HepG2 (cell line): ENCODE measurements around the gene PTPRN. TPM values are rescaled to one million over a fixed set of nuclear protein-coding genes. Genes with fewer than 3 reads are reported as not detected.
A peak's percentile ranks its signal among the peaks of the same experiment; 100 is the strongest.

ENCODE experiments used
- BCLAF1 ChIP-seq: fragments of 450-650 bp; IDR thresholded peaks from 2 replicates; pipeline ENCODE4 v1.6.1; 2017; ENCODE audit warnings: mild to moderate bottlenecking
- CCDC6 ChIP-seq: sonication (generic); formaldehyde crosslinking; IDR thresholded peaks from 2 replicates; pipeline ENCODE4 v1.8.1; 2022; ENCODE audit warnings: mild to moderate bottlenecking, missing genetic modification reagents, moderate library complexity
- HNRNPL ChIP-seq: fragments of 200-400 bp; formaldehyde crosslinking; IDR thresholded peaks from 2 replicates; pipeline ENCODE4 v1.6.1; 2017; ENCODE audit warnings: mild to moderate bottlenecking, low read depth, low read length
- TRIM22 ChIP-seq: fragments of 450-650 bp; IDR thresholded peaks from 2 replicates; pipeline ENCODE4 v1.6.1; 2017
- ZFP36L2 ChIP-seq: sonication (generic); formaldehyde crosslinking; IDR thresholded peaks from 2 replicates; pipeline ENCODE4 v1.4.0; 2020; ENCODE audit warnings: missing genetic modification reagents
- ZNF124 ChIP-seq: sonication (generic); formaldehyde crosslinking; IDR thresholded peaks from 2 replicates; pipeline ENCODE4 v1.4.0; 2020; ENCODE audit warnings: missing genetic modification reagents
- ZNF354B ChIP-seq: sonication (generic); formaldehyde crosslinking; IDR thresholded peaks from 2 replicates; pipeline ENCODE4 v1.8.0; 2022; ENCODE audit warnings: mild to moderate bottlenecking, missing genetic modification reagents
- ZNF431 ChIP-seq: sonication (generic); formaldehyde crosslinking; IDR thresholded peaks from 2 replicates; pipeline ENCODE4 v1.9.0; 2022; ENCODE audit warnings: missing genetic modification reagents, low read depth, mild to moderate bottlenecking, borderline replicate concordance
- ZNF468 ChIP-seq: sonication (generic); formaldehyde crosslinking; IDR thresholded peaks from 2 replicates; pipeline ENCODE4 v1.8.0; 2022; ENCODE audit warnings: mild to moderate bottlenecking, moderate library complexity, missing genetic modification reagents
- ZSCAN12 ChIP-seq: sonication (generic); formaldehyde crosslinking; IDR thresholded peaks from 2 replicates; pipeline ENCODE4 v1.9.0; 2021; ENCODE audit warnings: mild to moderate bottlenecking, missing genetic modification reagents
- ZSCAN30 ChIP-seq: sonication (generic); formaldehyde crosslinking; IDR thresholded peaks from 2 replicates; pipeline ENCODE4 v1.5.0; 2020; ENCODE audit warnings: mild to moderate bottlenecking, missing genetic modification reagents
- polyA plus RNA-seq, 8 experiments: library from polyadenylated mRNA; depleted of rRNA in 3 of 8; stranded (reverse) in 7 of 8; unstranded in 1 of 8; fragments of >200 nt; fragmentation: Illumina TruSeq in 4 of 8; extraction: Trizol in 4 of 8; gene quantifications; 2 replicates each; pipeline versions ENCODE4 v1.2.1 to v1.2.3, GENCODE V29; 2011 to 2016; ENCODE audit warnings: low read depth in 4 of 8, missing spikeins in 1 of 8, mixed read lengths in 1 of 8; ENCODE audit not compliant: insufficient read depth in 1 of 8
- total RNA-seq, 5 experiments: library from RNA; depleted of rRNA; stranded (reverse); fragments of >200 nt; fragmentation: Illumina TruSeq; extraction: Trizol; gene quantifications; 2 replicates each; pipeline ENCODE4 v1.2.3, GENCODE V29; 2016; ENCODE audit warnings: low read depth in 1 of 5

Gene PTPRN
- total and polyA plus RNA-seq, 2 of the 13 experiments (the other 11 are each of a cell fraction or from before 2014, with no cell fraction given): 0.26 TPM; not detected in 1

- TF ChIP-seq BCLAF1 (no peak), TRIM22 (no peak), ZNF468 (CRISPR knock-in tag) (no peak), ZFP36L2 (no peak), ZNF354B (CRISPR knock-in tag) (no peak), ZSCAN30 (no peak), ZNF124 (0 out of 2 replicates have a peak, but pooled peaks have one; percentile 0), HNRNPL (peak; percentile 72; the same call in 1 of the 2 replicates), ZSCAN12 (no peak), CCDC6 (no peak), ZNF431 (CRISPR knock-in tag) (0 out of 2 replicates have a peak, but pooled peaks have one; percentile 4)
Observed at GRCh38 chr2:219250049-219250781, 59.0 kb downstream of the PTPRN start (continued).
